NCI-H128 (cell line): ENCODE data around the gene LFNG.

Experiments used
- DNase-seq: peaks from one replicate; lab custom pipeline; 2025; ENCODE audit not compliant: unreplicated experiment; lab: John Stamatoyannopoulos, UW

The LFNG gene

DNA sequence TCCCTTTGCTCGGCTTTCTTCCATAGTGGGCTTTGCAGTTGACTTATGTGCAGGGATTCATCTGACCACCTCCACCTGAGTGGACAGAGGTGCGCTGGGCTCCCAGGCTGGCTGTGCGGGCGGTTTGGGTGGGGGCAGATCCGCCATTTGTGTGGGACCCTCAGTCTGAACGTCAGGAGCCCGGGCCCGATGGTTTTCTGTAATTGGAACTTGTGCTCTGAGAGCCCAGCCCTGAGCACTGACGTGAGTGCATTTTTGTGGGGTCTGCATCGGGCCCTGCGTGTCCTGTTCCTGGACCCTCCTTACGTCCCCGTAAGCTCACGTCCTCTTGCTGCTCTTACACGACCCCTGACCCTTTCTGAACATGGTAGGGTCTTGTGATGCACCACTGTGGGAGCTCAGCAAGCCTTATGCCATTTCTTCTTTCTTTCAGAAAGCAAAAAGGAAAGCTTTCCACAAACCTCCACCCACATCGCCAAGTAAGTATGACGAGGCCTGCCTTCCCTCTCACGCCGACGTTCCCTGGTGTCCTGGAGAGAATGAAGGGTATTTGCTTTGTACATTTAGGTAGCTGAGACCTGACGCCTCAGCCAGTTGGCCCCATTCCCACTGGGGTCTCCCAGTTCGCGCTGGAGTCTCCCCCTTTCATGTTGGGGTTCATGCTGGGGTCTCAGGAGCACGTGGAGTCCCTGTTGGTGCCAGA lies 49.1 kb downstream of the LFNG start:
- DNase-seq = no peak

DNA sequence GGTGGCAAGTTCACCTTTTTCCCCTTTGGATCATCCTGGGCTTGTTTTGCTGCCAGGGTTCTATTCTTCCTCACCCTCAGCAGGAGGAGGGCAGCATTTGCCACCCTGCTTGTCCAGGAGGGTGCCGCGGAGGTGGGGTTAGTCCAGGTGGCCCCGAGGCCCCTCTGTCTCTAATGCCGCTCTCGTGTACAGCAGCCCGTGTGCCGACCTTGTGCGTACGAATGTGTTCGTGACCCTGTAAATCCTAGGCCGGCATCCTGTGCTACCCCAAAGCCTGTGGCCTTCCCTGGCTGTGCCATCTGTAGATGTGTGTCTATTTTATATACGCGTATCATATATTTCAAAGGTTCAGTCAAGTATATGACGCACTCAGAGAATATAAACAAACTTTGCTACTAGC lies 49.8 kb downstream of the LFNG start:
- no peak for DNase-seq

DNA sequence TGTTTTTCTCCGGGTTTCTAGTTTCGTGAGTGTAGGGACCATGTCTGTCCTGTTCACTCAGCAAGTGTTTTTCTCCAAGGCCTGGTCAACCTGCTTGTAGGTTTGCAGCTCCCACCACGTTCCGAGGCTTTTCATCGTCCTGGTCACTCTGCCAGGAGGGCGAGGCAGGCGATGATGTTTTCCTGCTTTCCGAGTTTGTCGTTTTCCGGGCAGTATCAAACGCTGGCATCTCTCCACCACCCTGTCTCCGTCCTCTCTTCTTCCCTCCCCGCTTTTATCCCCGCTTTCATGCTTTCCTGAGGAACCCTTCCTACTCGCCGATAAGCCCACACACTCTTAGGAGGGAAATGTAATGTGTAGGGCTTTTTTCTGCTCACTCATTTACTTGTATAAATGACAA lies 50.4 kb downstream of the LFNG start:
- no peak for DNase-seq

DNA sequence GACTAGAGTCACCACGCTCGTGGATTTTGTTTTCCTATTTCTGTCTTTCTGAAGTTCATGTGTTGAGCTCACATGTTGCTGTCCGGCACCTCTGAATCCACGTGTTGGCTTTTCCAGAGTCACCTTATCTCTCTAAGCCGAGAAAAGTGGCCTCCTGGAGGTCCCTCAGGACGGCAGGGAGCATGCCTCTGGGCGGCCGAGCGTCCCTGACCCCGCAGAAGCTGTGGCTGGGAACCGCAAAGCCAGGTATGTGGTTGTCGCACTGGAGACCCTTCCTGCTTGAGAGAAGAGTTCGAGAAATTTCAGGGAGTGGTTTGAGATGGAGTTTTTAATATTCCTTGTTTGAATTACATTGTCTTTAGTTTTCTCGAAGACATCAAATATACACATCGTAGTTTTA lies 51.8 kb downstream of the LFNG start:
- DNase-seq = no peak

DNA sequence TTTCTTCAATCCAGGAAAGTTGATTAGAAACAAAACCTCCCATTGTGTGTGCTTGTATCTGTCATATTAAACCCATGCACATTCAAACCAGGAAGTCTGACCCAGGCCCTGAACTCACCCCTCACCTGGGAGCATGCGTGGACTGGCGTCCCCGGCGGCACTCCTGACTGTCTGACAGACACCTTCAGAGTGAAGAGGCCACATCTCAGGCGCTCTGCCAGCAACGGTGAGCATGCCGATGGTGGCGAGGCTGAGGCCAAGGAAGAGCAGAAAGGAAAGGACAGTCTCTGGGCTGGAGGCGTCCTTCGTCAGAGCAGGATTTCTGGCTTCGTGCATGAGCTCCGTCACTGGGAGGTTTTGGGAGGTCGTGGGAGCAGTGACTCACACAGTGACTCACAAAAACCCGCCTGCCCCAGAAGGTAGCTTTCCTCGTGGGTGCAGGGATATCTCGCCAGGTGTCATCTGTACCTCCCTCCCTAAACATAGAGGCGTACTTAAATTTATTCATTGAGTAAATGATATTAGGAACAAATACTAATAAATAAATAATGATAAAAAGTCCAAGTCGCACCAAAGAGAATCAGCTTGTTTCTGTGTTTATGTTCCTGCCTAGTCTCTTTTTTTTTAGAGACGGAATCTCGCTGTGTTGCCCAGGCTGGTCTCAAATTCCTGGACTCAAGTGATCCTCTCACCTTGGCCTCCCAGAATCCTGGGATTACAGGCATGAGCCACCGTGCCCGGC lies 52.7 kb downstream of the LFNG start:
- no peak for DNase-seq

DNA sequence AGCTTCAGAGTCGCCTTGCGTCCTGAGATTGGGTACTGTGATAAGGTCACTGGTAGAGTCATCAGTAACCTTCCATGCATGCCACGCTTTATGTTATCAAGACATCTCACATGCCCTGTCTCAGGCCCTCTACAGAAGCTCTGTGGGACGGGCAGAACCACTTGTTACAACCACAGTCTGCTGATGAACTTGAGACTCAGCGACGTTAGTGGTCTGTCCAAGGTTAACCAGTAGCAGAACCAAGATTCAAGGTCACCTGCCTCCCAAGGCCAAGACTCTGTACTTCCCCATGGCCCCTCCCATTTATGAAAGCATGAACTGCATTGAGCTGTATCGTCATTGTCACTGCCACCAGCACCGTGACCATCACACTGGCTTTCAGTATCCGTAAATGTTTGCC lies 54.2 kb downstream of the LFNG start:
- no peak for DNase-seq

DNA sequence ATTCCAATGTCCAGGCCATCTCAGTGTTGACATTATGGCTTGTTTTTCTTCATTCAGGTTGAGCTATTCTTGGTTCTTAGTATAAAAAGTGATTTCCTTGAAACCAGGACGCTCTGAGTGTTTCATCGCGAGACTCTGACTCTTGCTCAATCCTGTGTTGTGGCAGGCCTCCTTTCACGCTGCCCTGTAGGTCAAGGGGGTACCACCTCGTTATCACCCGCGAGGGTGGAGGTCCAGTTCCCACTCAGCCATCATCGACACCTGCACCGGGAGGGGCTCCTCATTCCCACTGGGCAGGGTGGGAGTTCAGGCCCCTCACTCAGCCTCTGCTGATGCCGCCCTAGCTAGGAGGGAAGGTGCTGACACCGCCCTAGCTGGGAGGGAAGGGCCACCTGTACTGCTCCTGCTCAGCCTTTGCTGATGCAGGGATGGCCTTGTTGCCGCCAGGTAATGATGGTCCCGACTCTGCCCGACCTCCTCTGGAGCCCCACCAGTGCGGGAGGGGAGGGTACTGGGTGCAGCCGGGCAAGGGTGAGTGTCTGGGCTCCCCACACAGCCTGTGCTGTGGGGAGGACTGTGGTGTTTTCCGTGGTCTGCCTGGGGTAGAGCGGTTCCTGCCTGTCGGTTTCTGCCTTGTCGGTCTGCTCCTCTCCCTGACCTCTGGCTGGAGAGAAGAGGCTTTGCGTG lies 55.6 kb downstream of the LFNG start:
- no peak for DNase-seq

DNA sequence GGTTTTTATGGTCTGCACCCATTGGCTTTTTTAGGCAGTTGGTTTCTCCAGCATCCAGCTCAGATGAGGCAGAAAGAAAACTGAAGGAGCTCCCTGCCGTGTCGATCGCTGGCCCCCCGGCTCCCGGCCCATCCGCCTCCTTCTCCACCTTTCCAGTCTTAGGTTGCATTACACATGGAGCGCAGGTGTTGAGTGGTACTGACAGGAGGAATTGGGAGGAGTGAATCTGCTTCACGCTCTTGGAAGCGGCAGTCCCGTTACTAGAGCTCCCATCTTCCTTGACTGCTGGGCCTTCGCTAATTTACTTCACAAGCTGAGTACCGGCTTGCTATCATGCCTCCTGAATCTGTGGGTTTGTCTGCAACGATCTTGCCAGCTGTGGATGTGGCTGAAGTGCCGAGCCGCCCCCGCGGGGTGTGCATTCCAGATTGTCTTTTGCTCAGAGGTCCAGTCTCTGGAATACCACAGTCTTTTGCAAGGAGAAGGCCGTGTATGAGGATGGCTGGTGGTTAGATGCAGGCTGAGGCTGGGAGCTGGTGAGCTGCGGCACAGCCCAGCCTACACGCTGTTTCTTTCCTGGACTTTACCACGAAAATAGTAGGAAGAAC lies 56.3 kb downstream of the LFNG start:
- DNase-seq = no peak

DNA sequence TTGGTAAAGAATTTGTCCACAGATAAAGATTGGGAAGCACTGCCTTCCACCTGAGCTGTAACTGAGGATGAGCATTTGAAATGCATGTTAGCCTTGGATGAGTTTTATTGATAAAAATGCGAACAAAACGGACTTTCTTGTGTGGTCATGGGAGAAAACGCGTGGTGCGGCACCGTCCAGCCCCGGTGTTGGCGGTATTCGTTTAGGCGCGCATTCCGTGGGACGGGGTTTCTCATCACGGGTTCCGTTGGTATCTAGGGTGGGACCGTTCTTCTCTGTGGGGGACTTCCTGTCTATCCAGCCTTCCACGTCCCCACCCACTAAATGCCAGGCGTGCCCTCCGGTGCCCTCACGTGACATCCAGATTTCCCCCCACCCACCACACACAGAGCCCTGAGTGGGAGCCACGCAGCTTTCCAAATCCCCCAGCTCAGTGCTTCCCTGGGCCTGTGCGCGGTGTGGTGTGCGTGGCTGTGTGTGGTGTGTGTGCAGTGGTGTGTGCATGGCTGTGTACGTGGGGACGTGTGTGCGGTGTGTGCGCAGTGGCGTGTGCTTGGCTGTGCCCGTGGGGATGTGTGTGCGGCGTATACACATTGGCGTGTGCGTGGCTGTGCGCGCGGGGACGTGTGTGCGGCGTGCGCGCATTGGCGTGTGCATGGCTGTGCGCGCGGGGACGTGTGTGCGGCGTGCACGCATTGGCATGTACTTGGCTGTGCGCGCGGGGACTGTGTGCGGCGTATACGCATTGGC lies 57.3 kb downstream of the LFNG start:
- no peak for DNase-seq
